Endothelial cell of umbilical vein (primary cell): Measurements from ENCODE around the gene DNTT. TPM values are rescaled to one million over a fixed set of nuclear protein-coding genes. Genes with fewer than 3 reads are reported as not detected.

ENCODE experiments used
- BruUV-seq: library from RNA; stranded (reverse); fragments of 400-500 nt; replicated peaks from 2 replicates; lab custom pipeline; 2021; lab: Mats Ljungman, UMichigan
- CTCF ChIA-PET: fragments of 300-600, 350-600 bp; sonication (Branson Sonifier 250); formaldehyde crosslinking; loops from one replicate; lab custom pipeline; 2021; ENCODE audit warnings: antibody characterized with exemption, inconsistent platforms; lab: Charles Lee
- POLR2A ChIA-PET: fragments of 300-600, 350-600 bp; sonication (Branson Sonifier 250); formaldehyde crosslinking; loops from one replicate; lab custom pipeline; 2021; ENCODE audit warnings: antibody characterized with exemption, inconsistent platforms; lab: Charles Lee
- DNase-seq: peaks from one replicate; pipeline ENCODE4 v3.0.0-alpha.2; 2011; ENCODE audit warnings: low read depth, low spot score
- FAIRE-seq: peaks from 2 replicates; lab custom pipeline; 2011; peaks lifted over from hg19 to GRCh38; lab: Jason Lieb, UNC
- H2AFZ ChIP-seq: 2 replicates; pipeline ENCODE4 v1.6.0; 2012; ENCODE audit warnings: low read depth, low read length, control low read depth, inconsistent platforms
- H3K27ac ChIP-seq: 2 replicates; pipeline ENCODE4 v1.5.1; 2011; ENCODE audit warnings: low read depth, mild to moderate bottlenecking, control low read depth, low read length, moderate library complexity; ENCODE audit not compliant: insufficient read depth
- H3K27me3 ChIP-seq, 2 experiments: 2 replicates each; pipeline versions ENCODE4 v1.6.0 to v1.6.1; 2011; ENCODE audit warnings: low read length in 2 of 2, mixed read lengths in 1 of 2; ENCODE audit not compliant: control insufficient read depth in 2 of 2, insufficient read depth in 2 of 2
- H3K36me3 ChIP-seq, 2 experiments: 2 replicates in 1 of 2; 3 replicates in 1 of 2; pipeline ENCODE4 v1.5.1; 2011; ENCODE audit warnings: low read length in 2 of 2, mild to moderate bottlenecking in 1 of 2, moderate library complexity in 1 of 2; ENCODE audit not compliant: control insufficient read depth in 2 of 2, insufficient read depth in 2 of 2; ENCODE audit errors: extremely low read depth in 1 of 2
- H3K4me1 ChIP-seq: 3 replicates; pipeline ENCODE4 v1.5.1; 2011; ENCODE audit warnings: mild to moderate bottlenecking, low read length; ENCODE audit not compliant: control insufficient read depth, insufficient read depth; ENCODE audit errors: extremely low read depth
- H3K4me2 ChIP-seq: 2 replicates; pipeline ENCODE4 v1.6.1; 2011; ENCODE audit warnings: low read length, control low read depth, mixed read lengths; ENCODE audit not compliant: insufficient read depth
- H3K4me3 ChIP-seq, 3 experiments: fragments of 200-600 bp in 1 of 3; sonication (generic), shearing (Covaris generic) in 1 of 3; replicated peaks in 1 of 3; 2 replicates each; pipeline ENCODE4 v1.5.1; 2011 to 2016; ENCODE audit warnings: control low read depth in 3 of 3, low read length in 3 of 3, mild to moderate bottlenecking in 2 of 3, inconsistent platforms in 1 of 3, low read depth in 1 of 3, moderate library complexity in 1 of 3; ENCODE audit not compliant: insufficient read depth in 1 of 3
- H3K79me2 ChIP-seq: 2 replicates; pipeline ENCODE4 v1.6.0; 2012; ENCODE audit warnings: low read length, inconsistent platforms; ENCODE audit not compliant: control insufficient read depth, insufficient read depth
- H3K9ac ChIP-seq: replicated peaks from 2 replicates; pipeline ENCODE3; 2011; ENCODE audit warnings: low read length, control low read depth; ENCODE audit not compliant: insufficient read depth; ENCODE audit errors: extremely low read depth
- H3K9me1 ChIP-seq: replicated peaks from 3 replicates; pipeline ENCODE4 v1.6.0; 2011; ENCODE audit warnings: mild to moderate bottlenecking, low read length; ENCODE audit not compliant: control insufficient read depth, insufficient read depth; ENCODE audit errors: extremely low read depth
- H3K9me3 ChIP-seq: replicated peaks from 2 replicates; pipeline ENCODE4 v1.5.1; 2012; ENCODE audit warnings: low read length, inconsistent platforms; ENCODE audit not compliant: control insufficient read depth, insufficient read depth
- H4K20me1 ChIP-seq: replicated peaks from 2 replicates; pipeline ENCODE3; 2011; ENCODE audit warnings: mild to moderate bottlenecking, low read length; ENCODE audit not compliant: control insufficient read depth, insufficient read depth; ENCODE audit errors: extremely low read depth
- EZH2 ChIP-seq: IDR thresholded peaks from 2 replicates; pipeline ENCODE4 v1.6.1; 2012; ENCODE audit warnings: borderline replicate concordance, low read depth, mild to moderate bottlenecking, moderate library complexity, low read length, inconsistent platforms; ENCODE audit not compliant: severe bottlenecking
- FOS ChIP-seq: IDR thresholded peaks from 2 replicates; pipeline ENCODE4 v1.6.1; 2011; ENCODE audit warnings: mild to moderate bottlenecking, low read length, moderate library complexity, borderline replicate concordance; ENCODE audit not compliant: insufficient read depth
- GATA2 ChIP-seq: IDR thresholded peaks from 2 replicates; pipeline ENCODE4 v1.7.0; 2011; ENCODE audit warnings: low read depth, mild to moderate bottlenecking, moderate library complexity, mixed read lengths, low read length; ENCODE audit not compliant: insufficient read length, insufficient read depth
- JUN ChIP-seq: IDR thresholded peaks from 2 replicates; pipeline ENCODE4 v1.6.1; 2011; ENCODE audit warnings: borderline replicate concordance, low read depth; ENCODE audit not compliant: insufficient read length, insufficient read depth
- MYC ChIP-seq: IDR thresholded peaks from one replicate; pipeline ENCODE4 v1.6.1; 2011; ENCODE audit warnings: mild to moderate bottlenecking, low read depth, low read length
- POLR2A ChIP-seq: IDR thresholded peaks from 2 replicates; pipeline ENCODE4 v1.6.1; 2012; ENCODE audit warnings: low read depth, mild to moderate bottlenecking, control low read depth, low read length
- POLR2AphosphoS5 ChIP-seq: IDR thresholded peaks from 2 replicates; pipeline ENCODE4 v1.6.1; 2012; ENCODE audit warnings: low read depth, mild to moderate bottlenecking, control low read depth, low read length, moderate library complexity; ENCODE audit not compliant: insufficient read depth
- dilution Hi-C: fragments of 300-500 bp; cut with MboI; formaldehyde crosslinking; loops from one replicate; pipeline ENCODE4 v1.15.0; 2019; ENCODE audit warnings: low sequenced_read_pairs; ENCODE audit not compliant: extremely low pct_ligation_motif_present
- intact Hi-C: fragments of 100-400 bp; cut with micrococcal nuclease; formaldehyde crosslinking; loops from one replicate; pipeline ENCODE4 v1.10.0; 2022
- polyA plus RNA-seq, 4 experiments: library from polyadenylated mRNA; depleted of rRNA in 3 of 4; stranded (reverse) in 3 of 4; unstranded in 1 of 4; fragments of >200 nt; gene quantifications; 2 replicates each; pipeline versions ENCODE4 v1.2.1 to v1.2.3, GENCODE V29; 2011 to 2012; ENCODE audit warnings: missing spikeins in 1 of 4
- total RNA-seq: library from RNA; stranded (reverse); gene quantifications from 2 replicates; pipeline ENCODE4 v1.2.3, GENCODE V29; 2021
- TF ChIP-seq, protein P1 (sequence below): IDR thresholded peaks from 2 replicates; pipeline ENCODE4 v1.6.1; 2011; ENCODE audit not compliant: insufficient read depth, insufficient read length
- TF ChIP-seq, protein P2 (sequence below), 2 donors: IDR thresholded peaks; 1 replicate in 1 of 2; 2 replicates in 1 of 2; pipeline ENCODE4 v1.5.1; 2011; ENCODE audit warnings: low read length in 2 of 2, mild to moderate bottlenecking in 2 of 2, moderate library complexity in 2 of 2, control low read depth in 1 of 2, inconsistent platforms in 1 of 2, low read depth in 1 of 2; ENCODE audit not compliant: insufficient read depth in 1 of 2; ENCODE audit errors: extremely low read depth in 1 of 2

DNTT gene
- total and polyA plus RNA-seq, 2 donors (not counting 3 experiments of a cell fraction or from before 2014, with no cell fraction given) = not detected

DNA sequence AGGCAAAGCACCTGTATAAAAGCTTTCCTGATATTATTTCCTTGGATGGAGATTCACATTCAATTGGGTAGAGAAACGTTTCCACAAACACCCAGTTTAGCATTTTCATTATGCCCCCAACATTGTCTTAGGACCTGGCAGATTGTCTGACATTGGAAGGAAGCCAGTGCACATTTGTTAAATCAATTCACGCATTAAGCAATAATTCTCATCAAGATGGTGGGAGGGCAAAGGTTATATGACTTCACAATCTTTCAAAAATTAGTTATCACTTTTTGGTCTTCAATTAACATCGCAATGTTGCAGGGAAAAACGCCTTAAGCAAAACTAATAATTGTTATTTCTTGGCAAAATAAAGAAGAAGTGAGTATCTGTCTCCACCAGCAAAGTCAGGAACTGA is 38.2 kb downstream of the DNTT start:
- Histone ChIP-seq H3K79me2 (no peaks in the 10 kb centered on the region), H3K36me3 (no peaks in the 10 kb centered on the region), H3K4me3 (no peak overlapping the region), H3K9ac (no peak overlapping the region), H4K20me1 (no peaks in the 10 kb centered on the region), H3K27me3 (peaks cover 3 to 4% of the 10 kb centered on the region in 2 experiments), H3K9me1 (no peaks in the 10 kb centered on the region), H3K27ac (no peak overlapping the region), H2AFZ (no peak overlapping the region), H3K4me2 (no peak overlapping the region), H3K4me1 (no peaks in the 10 kb centered on the region), H3K9me3 (no peaks in the 10 kb centered on the region)
- no peak for FAIRE-seq
- no TSS peak for BruUV-seq
- dilution Hi-C loops (no loop called here), intact Hi-C loops (no loop called here)
- CTCF ChIA-PET = no interaction called here
- POLR2A ChIA-PET = no interaction called here
- TF ChIP-seq, protein P1, sequence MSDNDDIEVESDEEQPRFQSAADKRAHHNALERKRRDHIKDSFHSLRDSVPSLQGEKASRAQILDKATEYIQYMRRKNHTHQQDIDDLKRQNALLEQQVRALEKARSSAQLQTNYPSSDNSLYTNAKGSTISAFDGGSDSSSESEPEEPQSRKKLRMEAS = no peak
- TF ChIP-seq FOS = no peak
- no peak for TF ChIP-seq JUN
- TF ChIP-seq POLR2A = no peak
- no peak for TF ChIP-seq POLR2AphosphoS5
- no peak for TF ChIP-seq MYC
- TF ChIP-seq EZH2 = no peak
- TF ChIP-seq GATA2 = no peak
- TF ChIP-seq, protein P2, sequence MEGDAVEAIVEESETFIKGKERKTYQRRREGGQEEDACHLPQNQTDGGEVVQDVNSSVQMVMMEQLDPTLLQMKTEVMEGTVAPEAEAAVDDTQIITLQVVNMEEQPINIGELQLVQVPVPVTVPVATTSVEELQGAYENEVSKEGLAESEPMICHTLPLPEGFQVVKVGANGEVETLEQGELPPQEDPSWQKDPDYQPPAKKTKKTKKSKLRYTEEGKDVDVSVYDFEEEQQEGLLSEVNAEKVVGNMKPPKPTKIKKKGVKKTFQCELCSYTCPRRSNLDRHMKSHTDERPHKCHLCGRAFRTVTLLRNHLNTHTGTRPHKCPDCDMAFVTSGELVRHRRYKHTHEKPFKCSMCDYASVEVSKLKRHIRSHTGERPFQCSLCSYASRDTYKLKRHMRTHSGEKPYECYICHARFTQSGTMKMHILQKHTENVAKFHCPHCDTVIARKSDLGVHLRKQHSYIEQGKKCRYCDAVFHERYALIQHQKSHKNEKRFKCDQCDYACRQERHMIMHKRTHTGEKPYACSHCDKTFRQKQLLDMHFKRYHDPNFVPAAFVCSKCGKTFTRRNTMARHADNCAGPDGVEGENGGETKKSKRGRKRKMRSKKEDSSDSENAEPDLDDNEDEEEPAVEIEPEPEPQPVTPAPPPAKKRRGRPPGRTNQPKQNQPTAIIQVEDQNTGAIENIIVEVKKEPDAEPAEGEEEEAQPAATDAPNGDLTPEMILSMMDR (IDR thresholded peaks at IDR 0.05; ENCODE audit: extremely low read depth in 1 of 2, insufficient read depth in 1 of 2, low read depth in 1 of 2, low read length in 2 of 2) = no peak
- no peak for DNase-seq
